ENCODE measurements around the gene MEX3D.

DNA sequence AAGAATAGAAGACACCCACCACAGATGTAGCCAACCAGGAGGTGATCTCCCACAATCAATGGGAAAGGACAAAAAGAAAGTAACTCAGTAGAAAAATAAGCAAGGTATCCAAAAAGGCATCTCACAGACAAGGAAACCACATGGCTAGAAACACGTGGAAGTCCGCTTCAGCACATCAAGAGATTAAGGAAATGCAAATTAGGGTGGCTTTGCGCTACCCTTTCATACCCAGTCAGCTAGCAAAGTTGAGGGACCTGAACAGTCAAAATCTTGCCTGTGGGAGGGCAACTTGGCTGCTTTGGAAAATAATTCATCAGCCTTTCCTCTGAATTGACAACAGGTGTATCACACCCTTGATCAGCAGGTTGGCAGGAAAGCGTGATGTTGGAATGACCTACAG lies 48.8 kb upstream of the MEX3D start:
- TF ChIP-seq HNF4G (IDR thresholded peaks at IDR 0.05) (no peak), YY1 (IDR thresholded peaks at IDR 0.05) (no peak), GABPA (IDR thresholded peaks at IDR 0.05 in 1 of 2, conservative IDR thresholded peaks at IDR 0.05 in 1 of 2) (no peak), SP1 (IDR thresholded peaks at IDR 0.05) (no peak), TAF1 (conservative IDR thresholded peaks at IDR 0.05) (no peak), RAD21 (IDR thresholded peaks at IDR 0.05) (no peak)
- TF ChIP-seq, protein P1, sequence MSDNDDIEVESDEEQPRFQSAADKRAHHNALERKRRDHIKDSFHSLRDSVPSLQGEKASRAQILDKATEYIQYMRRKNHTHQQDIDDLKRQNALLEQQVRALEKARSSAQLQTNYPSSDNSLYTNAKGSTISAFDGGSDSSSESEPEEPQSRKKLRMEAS (IDR thresholded peaks at IDR 0.05), result no peak
- TF ChIP-seq, protein P2, sequence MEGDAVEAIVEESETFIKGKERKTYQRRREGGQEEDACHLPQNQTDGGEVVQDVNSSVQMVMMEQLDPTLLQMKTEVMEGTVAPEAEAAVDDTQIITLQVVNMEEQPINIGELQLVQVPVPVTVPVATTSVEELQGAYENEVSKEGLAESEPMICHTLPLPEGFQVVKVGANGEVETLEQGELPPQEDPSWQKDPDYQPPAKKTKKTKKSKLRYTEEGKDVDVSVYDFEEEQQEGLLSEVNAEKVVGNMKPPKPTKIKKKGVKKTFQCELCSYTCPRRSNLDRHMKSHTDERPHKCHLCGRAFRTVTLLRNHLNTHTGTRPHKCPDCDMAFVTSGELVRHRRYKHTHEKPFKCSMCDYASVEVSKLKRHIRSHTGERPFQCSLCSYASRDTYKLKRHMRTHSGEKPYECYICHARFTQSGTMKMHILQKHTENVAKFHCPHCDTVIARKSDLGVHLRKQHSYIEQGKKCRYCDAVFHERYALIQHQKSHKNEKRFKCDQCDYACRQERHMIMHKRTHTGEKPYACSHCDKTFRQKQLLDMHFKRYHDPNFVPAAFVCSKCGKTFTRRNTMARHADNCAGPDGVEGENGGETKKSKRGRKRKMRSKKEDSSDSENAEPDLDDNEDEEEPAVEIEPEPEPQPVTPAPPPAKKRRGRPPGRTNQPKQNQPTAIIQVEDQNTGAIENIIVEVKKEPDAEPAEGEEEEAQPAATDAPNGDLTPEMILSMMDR (IDR thresholded peaks at IDR 0.05; ENCODE audit: low read depth, low read length, missing input control), result no peak
- TF ChIP-seq, protein P3, sequence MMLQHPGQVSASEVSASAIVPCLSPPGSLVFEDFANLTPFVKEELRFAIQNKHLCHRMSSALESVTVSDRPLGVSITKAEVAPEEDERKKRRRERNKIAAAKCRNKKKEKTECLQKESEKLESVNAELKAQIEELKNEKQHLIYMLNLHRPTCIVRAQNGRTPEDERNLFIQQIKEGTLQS (IDR thresholded peaks at IDR 0.05), result no peak
- TF ChIP-seq, protein P4, sequence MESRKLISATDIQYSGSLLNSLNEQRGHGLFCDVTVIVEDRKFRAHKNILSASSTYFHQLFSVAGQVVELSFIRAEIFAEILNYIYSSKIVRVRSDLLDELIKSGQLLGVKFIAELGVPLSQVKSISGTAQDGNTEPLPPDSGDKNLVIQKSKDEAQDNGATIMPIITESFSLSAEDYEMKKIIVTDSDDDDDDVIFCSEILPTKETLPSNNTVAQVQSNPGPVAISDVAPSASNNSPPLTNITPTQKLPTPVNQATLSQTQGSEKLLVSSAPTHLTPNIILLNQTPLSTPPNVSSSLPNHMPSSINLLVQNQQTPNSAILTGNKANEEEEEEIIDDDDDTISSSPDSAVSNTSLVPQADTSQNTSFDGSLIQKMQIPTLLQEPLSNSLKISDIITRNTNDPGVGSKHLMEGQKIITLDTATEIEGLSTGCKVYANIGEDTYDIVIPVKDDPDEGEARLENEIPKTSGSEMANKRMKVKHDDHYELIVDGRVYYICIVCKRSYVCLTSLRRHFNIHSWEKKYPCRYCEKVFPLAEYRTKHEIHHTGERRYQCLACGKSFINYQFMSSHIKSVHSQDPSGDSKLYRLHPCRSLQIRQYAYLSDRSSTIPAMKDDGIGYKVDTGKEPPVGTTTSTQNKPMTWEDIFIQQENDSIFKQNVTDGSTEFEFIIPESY (IDR thresholded peaks at IDR 0.05), result no peak
